AG04449 (cell line): ENCODE data around the gene HOXA13.

ENCODE experiments used
- CTCF ChIA-PET: fragments of 350-600 bp; formaldehyde crosslinking; extraction: SDS; loops from one replicate; lab custom pipeline; 2021; ENCODE audit warnings: antibody characterized with exemption; lab: Yijun Ruan, JAX
- POLR2A ChIA-PET: fragments of 400-600, 350-600 bp; formaldehyde crosslinking; extraction: SDS; loops from one replicate; lab custom pipeline; 2020; ENCODE audit warnings: antibody characterized with exemption, inconsistent platforms; lab: Yijun Ruan, JAX
- DNase-seq: peaks from one replicate; pipeline ENCODE4 v3.0.0-alpha.2; 2010; ENCODE audit warnings: low read depth, low spot score
- H3K4me3 ChIP-seq: 2 replicates; pipeline ENCODE4 v1.5.1; 2011; ENCODE audit warnings: low read depth, mild to moderate bottlenecking, control low read depth, low read length
- TF ChIP-seq, protein P1 (sequence below): IDR thresholded peaks from one replicate; pipeline ENCODE4 v1.5.1; 2011; ENCODE audit warnings: mild to moderate bottlenecking, moderate library complexity, low read length, control low read depth, inconsistent platforms; ENCODE audit not compliant: insufficient read depth; ENCODE audit errors: missing control alignments

The HOXA13 gene

GRCh38 chr7:27237735-27238334 is 37.9 kb upstream of the HOXA13 start:
- peak; percentile 16 for DNase-seq
- TF ChIP-seq, protein P1, sequence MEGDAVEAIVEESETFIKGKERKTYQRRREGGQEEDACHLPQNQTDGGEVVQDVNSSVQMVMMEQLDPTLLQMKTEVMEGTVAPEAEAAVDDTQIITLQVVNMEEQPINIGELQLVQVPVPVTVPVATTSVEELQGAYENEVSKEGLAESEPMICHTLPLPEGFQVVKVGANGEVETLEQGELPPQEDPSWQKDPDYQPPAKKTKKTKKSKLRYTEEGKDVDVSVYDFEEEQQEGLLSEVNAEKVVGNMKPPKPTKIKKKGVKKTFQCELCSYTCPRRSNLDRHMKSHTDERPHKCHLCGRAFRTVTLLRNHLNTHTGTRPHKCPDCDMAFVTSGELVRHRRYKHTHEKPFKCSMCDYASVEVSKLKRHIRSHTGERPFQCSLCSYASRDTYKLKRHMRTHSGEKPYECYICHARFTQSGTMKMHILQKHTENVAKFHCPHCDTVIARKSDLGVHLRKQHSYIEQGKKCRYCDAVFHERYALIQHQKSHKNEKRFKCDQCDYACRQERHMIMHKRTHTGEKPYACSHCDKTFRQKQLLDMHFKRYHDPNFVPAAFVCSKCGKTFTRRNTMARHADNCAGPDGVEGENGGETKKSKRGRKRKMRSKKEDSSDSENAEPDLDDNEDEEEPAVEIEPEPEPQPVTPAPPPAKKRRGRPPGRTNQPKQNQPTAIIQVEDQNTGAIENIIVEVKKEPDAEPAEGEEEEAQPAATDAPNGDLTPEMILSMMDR = no peak
- no peak overlapping the region for H3K4me3 ChIP-seq
- ChIA-PET POLR2A (no interaction called here), CTCF (interaction anchor here (1.0 to 1.3 kb wide), 2 partner anchors 27 to 28 kb away, joined by 4 to 5 read pairs; no protein-coding TSS in a partner anchor)

DNA sequence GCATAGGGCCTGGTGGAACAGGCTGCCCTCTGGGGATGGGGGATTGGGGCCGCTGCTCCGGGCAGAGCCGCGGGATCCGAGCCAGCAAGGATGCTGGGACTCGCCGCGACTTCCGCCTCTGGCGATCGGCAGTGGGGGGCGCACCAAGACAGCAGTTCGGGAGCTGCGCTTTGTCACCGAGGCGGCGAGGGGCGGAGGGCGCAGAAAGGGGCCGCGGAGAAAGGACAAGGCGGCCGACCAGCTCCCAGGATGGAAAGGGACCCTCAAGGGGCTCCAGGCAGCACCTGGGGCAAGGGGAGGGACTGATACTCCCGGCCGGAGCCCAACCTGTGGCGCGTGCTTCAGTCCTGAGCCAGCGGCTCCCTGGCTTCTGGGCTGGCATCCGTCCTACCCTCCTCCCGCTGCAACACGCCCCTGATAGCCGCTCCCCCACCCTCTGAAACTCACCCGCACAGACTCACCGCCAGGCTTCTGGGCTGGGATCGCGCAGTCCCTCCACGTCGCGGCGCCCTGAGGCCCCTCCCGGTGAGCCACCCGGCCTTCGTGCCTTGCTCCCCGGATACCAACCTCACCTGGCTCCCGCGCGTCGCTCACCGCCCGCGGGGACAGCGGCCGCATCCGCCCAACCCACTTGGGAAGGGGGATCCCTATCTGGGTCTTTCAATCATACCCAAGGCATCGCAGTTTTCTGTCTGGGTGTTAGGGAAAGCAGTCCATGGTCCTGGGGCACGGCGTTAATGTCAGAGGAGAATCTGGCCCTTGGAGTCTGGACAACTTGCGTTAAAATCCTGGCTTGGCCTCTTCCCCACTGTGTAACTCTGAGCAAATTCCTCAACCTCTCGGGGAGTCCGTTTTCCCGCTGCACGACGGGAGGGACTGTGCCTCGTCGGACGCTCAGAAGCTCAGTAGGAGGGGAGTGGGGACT is 35.8 kb upstream of the HOXA13 start:
- CTCF ChIA-PET = no interaction called here
- TF ChIP-seq, protein P1 = peak; percentile 31
- POLR2A ChIA-PET = no interaction called here
- no peak for DNase-seq
- H3K4me3 ChIP-seq = peak overlapping the region; percentile 49

- CTCF ChIA-PET = interaction anchor here (1.5 kb wide), 1 partner anchor 10 kb away, joined by 5 read pairs; no protein-coding TSS in a partner anchor
- TF ChIP-seq, protein P1 = no peak
- H3K4me3 ChIP-seq = no peak overlapping the region
- no peak for DNase-seq
- POLR2A ChIA-PET = no interaction called here
These were observed 29.6 kb upstream of the HOXA13 start for GRCh38 chr7:27229448-27229847.

GRCh38 chr7:27224983-27225934 is 25.4 kb upstream of the HOXA13 start:
- no peak overlapping the region for H3K4me3 ChIP-seq
- CTCF ChIA-PET = interaction anchor here (4.7 kb wide), 1 partner anchor 14 kb away, joined by 21 read pairs; no protein-coding TSS in a partner anchor
- POLR2A ChIA-PET = no interaction called here
- DNase-seq = no peak
- TF ChIP-seq, protein P1 = no peak

- no peak for DNase-seq
- H3K4me3 ChIP-seq = no peak overlapping the region
- ChIA-PET CTCF (interaction anchor here (4.7 kb wide), 1 partner anchor 13 kb away, joined by 21 read pairs; no protein-coding TSS in a partner anchor), POLR2A (no interaction called here)
- TF ChIP-seq, protein P1 = no peak
These were observed 24.2 kb upstream of the HOXA13 start for GRCh38 chr7:27223941-27224575.
